Brain microvascular endothelial cell (primary cell): ENCODE data around the gene SHLD3.
"Not testable (repeated sequence)": the region's sequence is repeated elsewhere in the genome, so short reads cannot be mapped to it uniquely, and the experiment has no call there.

Experiments used
- DNase-seq: peaks from one replicate; pipeline ENCODE4 v3.0.0-alpha.2; 2020
- H3K27ac ChIP-seq: fragments of 250-450 bp; sonication (Bioruptor Pico); 2 replicates; pipeline ENCODE4 v1.5.1; 2020; ENCODE audit warnings: mild to moderate bottlenecking, moderate library complexity
- H3K27me3 ChIP-seq: fragments of 250-450 bp; sonication (Bioruptor Pico); replicated peaks from 2 replicates; pipeline ENCODE4 v1.5.1; 2020; ENCODE audit warnings: mild to moderate bottlenecking
- H3K36me3 ChIP-seq: fragments of 250-450 bp; sonication (Bioruptor Pico); replicated peaks from 2 replicates; pipeline ENCODE4 v1.5.1; 2020; ENCODE audit warnings: mild to moderate bottlenecking
- H3K4me3 ChIP-seq: 2 replicates; pipeline ENCODE4 v1.5.1; 2011; ENCODE audit warnings: low read depth, mild to moderate bottlenecking, control low read depth, low read length, moderate library complexity
- in situ Hi-C: cut with HindIII; loops from 2 replicates; pipeline ENCODE4 v1.10.0; 2017; ENCODE audit warnings: low sequenced_read_pairs, low pct_ligation_motif_present
- TF ChIP-seq, protein P1 (sequence below): IDR thresholded peaks from 2 replicates; pipeline ENCODE4 v1.5.1; 2011; ENCODE audit warnings: low read depth, mild to moderate bottlenecking, moderate library complexity, low read length, control low read depth, inconsistent platforms; ENCODE audit errors: missing control alignments

SHLD3 gene

DNA sequence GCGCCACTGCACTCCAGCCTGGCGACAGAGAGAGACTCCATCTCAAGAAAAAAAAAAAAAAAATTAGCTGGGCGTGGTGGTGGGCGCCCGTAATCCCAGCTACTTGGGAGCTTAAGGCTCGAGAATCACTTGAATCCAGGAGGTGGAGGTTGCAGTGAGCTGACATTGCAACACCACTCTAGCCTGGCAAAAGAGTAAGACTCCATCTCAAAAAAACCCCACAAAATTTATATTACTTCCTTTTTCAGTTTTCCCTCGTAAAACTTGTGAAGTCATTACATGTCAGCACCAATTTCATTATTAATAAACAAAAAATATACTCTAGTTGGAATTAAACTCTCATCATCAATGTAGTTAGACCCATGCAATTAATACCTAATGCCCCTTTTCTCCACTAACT is 43.9 kb downstream of the SHLD3 start:
- Histone ChIP-seq H3K36me3 (peaks cover 4% of the 10 kb centered on the region), H3K27me3 (no peaks in the 10 kb centered on the region), H3K4me3 (no peak overlapping the region), H3K27ac (no peak overlapping the region)
- DNase-seq: no peak
- TF ChIP-seq, protein P1, sequence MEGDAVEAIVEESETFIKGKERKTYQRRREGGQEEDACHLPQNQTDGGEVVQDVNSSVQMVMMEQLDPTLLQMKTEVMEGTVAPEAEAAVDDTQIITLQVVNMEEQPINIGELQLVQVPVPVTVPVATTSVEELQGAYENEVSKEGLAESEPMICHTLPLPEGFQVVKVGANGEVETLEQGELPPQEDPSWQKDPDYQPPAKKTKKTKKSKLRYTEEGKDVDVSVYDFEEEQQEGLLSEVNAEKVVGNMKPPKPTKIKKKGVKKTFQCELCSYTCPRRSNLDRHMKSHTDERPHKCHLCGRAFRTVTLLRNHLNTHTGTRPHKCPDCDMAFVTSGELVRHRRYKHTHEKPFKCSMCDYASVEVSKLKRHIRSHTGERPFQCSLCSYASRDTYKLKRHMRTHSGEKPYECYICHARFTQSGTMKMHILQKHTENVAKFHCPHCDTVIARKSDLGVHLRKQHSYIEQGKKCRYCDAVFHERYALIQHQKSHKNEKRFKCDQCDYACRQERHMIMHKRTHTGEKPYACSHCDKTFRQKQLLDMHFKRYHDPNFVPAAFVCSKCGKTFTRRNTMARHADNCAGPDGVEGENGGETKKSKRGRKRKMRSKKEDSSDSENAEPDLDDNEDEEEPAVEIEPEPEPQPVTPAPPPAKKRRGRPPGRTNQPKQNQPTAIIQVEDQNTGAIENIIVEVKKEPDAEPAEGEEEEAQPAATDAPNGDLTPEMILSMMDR: no peak
- in situ Hi-C loops: no loop called here

DNA sequence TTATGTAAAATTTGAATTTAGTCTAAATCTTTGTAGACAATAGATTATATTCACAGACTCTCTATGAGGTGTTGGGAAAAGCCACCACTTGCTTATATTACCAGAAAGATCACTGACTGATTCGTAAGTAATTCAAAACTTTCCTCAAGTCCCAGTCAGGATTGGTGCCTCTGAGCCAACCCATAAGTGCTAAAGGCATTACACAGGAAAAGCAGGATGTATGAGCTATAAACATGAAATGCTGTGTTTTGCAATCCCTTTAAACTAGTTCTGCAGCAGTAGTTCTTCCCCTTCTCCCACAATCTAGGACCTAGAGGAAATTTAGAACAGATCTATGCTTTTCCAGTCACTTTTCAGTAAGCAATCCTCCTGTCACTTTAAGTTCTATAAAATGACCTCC is 48.0 kb downstream of the SHLD3 start:
- DNase-seq: no peak
- H3K4me3 ChIP-seq: no peak overlapping the region
- no peaks in the 10 kb centered on the region for H3K27me3 ChIP-seq
- in situ Hi-C loops: no loop called here
- no peak overlapping the region for H3K27ac ChIP-seq
- H3K36me3 ChIP-seq: no peaks in the 10 kb centered on the region
- TF ChIP-seq, protein P1: no peak

DNA sequence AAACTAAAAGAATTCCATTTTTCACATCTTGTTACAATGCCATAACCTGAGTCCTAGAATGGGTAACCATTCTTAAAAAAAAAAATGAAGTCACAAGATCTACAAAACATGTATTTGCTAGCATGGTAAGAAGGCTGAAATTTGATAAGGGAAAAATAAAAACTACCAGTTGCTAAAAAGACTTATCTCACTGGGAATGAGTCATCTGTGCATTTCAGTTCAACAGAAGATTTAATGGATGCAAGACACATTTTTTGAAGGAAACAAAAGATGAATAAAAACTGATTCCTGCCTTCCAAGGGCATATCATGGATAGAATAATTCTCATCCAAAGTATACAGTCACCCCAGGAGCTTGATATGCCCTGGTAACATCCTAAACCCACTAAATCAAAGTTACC is 49.9 kb downstream of the SHLD3 start:
- H3K27ac ChIP-seq: no peak overlapping the region
- peaks cover 4% of the 10 kb centered on the region for H3K36me3 ChIP-seq

DNA sequence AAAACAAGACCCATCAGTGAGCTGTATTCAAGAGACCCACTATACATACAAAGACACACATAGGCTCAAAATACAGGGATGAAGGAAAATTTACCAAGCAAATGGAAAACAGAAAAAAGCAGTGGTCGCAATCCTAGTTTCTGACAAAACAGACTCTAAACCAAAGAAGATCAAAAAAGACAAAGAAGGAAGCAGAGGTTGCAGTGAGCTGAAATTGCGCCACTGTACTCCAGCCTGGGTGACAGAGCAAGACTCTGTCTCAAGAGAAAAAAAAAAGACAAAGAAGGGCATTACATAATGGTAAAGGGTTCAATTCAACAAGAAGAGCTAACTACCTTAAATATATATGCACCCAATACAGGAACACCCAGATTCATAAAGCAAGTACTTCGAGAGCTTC is 51.2 kb downstream of the SHLD3 start:
- in situ Hi-C loops, H3K4me3 ChIP-seq, H3K36me3 ChIP-seq, H3K27me3 ChIP-seq, DNase-seq, H3K27ac ChIP-seq: not testable (repeated sequence)

More for the DNA sequence above, 49.9 kb downstream of the SHLD3 start:
- in situ Hi-C loops: no loop called here
- no peak for DNase-seq
- TF ChIP-seq, protein P1: no peak
- Histone ChIP-seq H3K4me3 (no peak overlapping the region), H3K27me3 (no peaks in the 10 kb centered on the region)
